ENCODE data around the gene PDP2.

- TF ChIP-seq POLR2A (IDR thresholded peaks at IDR 0.05; ENCODE audit: low read length) (no peak), GATA1 (IDR thresholded peaks at IDR 0.05; ENCODE audit: low read depth, low read length) (no peak)
Observed at GRCh38 chr16:66881014-66881417, 701 bp downstream of the PDP2 start.
